H7 (cell line): Measurements from ENCODE around the gene MEGF6. TPM values are rescaled to one million over a fixed set of nuclear protein-coding genes. Genes with fewer than 3 reads are reported as not detected.

Experiments used
- DNase-seq: peaks from one replicate; pipeline ENCODE4 v3.0.0; 2012
- H3K27me3 ChIP-seq: 2 replicates; pipeline ENCODE4 v1.6.0; 2011; ENCODE audit warnings: mild to moderate bottlenecking, low read length; ENCODE audit not compliant: control insufficient read depth, insufficient read depth
- H3K36me3 ChIP-seq: replicated peaks from 2 replicates; pipeline ENCODE4 v1.5.1; 2011; ENCODE audit warnings: low read length; ENCODE audit not compliant: control insufficient read depth, insufficient read depth
- H3K4me3 ChIP-seq: 2 replicates; pipeline ENCODE4 v1.5.1; 2011; ENCODE audit warnings: low read depth, mild to moderate bottlenecking, control low read depth, low read length, moderate library complexity; ENCODE audit not compliant: insufficient read depth
- total RNA-seq: library from RNA; depleted of rRNA; stranded (reverse); fragments of >200 nt; shearing (Covaris generic); gene quantifications from 2 replicates; pipeline ENCODE4 v1.2.3, GENCODE V29; 2014

Gene MEGF6
- total RNA-seq, 1 experiment from 2014 or later = 27.1 TPM

- H3K4me3 ChIP-seq = no peak overlapping the region
- DNase-seq = no peak
- no peaks in the 10 kb centered on the region for H3K36me3 ChIP-seq
- H3K27me3 ChIP-seq = no peaks in the 10 kb centered on the region
Measured at GRCh38 chr1:3461934-3462275, 149.4 kb downstream of the MEGF6 start.

- no peak for DNase-seq
- no peaks in the 10 kb centered on the region for H3K36me3 ChIP-seq
- no peak overlapping the region for H3K4me3 ChIP-seq
- no peaks in the 10 kb centered on the region for H3K27me3 ChIP-seq
Measured at GRCh38 chr1:3461238-3461933, 149.9 kb downstream of the MEGF6 start.

GRCh38 chr1:3460672-3461131 lies 150.6 kb downstream of the MEGF6 start:
- H3K27me3 ChIP-seq = no peaks in the 10 kb centered on the region
- H3K4me3 ChIP-seq = no peak overlapping the region
- H3K36me3 ChIP-seq = no peaks in the 10 kb centered on the region
- DNase-seq = no peak

GRCh38 chr1:3459940-3460671 lies 151.2 kb downstream of the MEGF6 start:
- Histone ChIP-seq H3K4me3 (no peak overlapping the region), H3K27me3 (no peaks in the 10 kb centered on the region), H3K36me3 (no peaks in the 10 kb centered on the region)
- DNase-seq = no peak

- Histone ChIP-seq H3K27me3 (no peaks in the 10 kb centered on the region), H3K36me3 (no peaks in the 10 kb centered on the region), H3K4me3 (no peak overlapping the region)
- no peak for DNase-seq
Measured at GRCh38 chr1:3459051-3459908, 152.0 kb downstream of the MEGF6 start.

- Histone ChIP-seq H3K36me3 (no peaks in the 10 kb centered on the region), H3K27me3 (no peaks in the 10 kb centered on the region), H3K4me3 (no peak overlapping the region)
- no peak for DNase-seq
Measured at GRCh38 chr1:3457910-3458883, 153.1 kb downstream of the MEGF6 start.

GRCh38 chr1:3456964-3457909 lies 154.1 kb downstream of the MEGF6 start:
- no peak for DNase-seq
- Histone ChIP-seq H3K27me3 (no peaks in the 10 kb centered on the region), H3K4me3 (no peak overlapping the region), H3K36me3 (no peaks in the 10 kb centered on the region)

- no peaks in the 10 kb centered on the region for H3K36me3 ChIP-seq
- no peak for DNase-seq
Measured at GRCh38 chr1:3456449-3456963, 154.8 kb downstream of the MEGF6 start.

GRCh38 chr1:3455670-3456448 lies 155.4 kb downstream of the MEGF6 start:
- no peaks in the 10 kb centered on the region for H3K27me3 ChIP-seq
- no peaks in the 10 kb centered on the region for H3K36me3 ChIP-seq
- peak overlapping the region; percentile 72 for H3K4me3 ChIP-seq
- DNase-seq = no peak

More at GRCh38 chr1:3456449-3456963, 154.8 kb downstream of the MEGF6 start:
- Histone ChIP-seq H3K27me3 (no peaks in the 10 kb centered on the region), H3K4me3 (no peak overlapping the region)

- peak; percentile 98 for DNase-seq
- H3K4me3 ChIP-seq = peak overlapping the region; percentile 72
Measured at GRCh38 chr1:3454811-3455618, 156.3 kb downstream of the MEGF6 start.

GRCh38 chr1:3453891-3454810 lies 157.2 kb downstream of the MEGF6 start, which contains the start of gene ARHGEF16:
TSS of gene ARHGEF16 (plus strand) at chr1:3454665. CDS start at chr1:3463085, 8,420 bp downstream.
- no peaks in the 10 kb centered on the region for H3K36me3 ChIP-seq
- peak; percentile 100 for DNase-seq
- peak within 1 kb of the TSS; percentile 72 for H3K4me3 ChIP-seq

More at GRCh38 chr1:3454811-3455618, 156.3 kb downstream of the MEGF6 start:
- no peaks in the 10 kb centered on the region for H3K36me3 ChIP-seq
- H3K27me3 ChIP-seq = no peaks in the 10 kb centered on the region

More at GRCh38 chr1:3453891-3454810, 157.2 kb downstream of the MEGF6 start, which contains the start of gene ARHGEF16:
- H3K27me3 ChIP-seq = no peaks in the 10 kb centered on the region
